SH-SY5Y (cell line): ENCODE measurements around the gene EPB41L4B.

Experiments
- GATA2 ChIP-seq: IDR thresholded peaks from 2 replicates; pipeline ENCODE4 v1.6.1; 2011; ENCODE audit warnings: mild to moderate bottlenecking, low read depth, low read length
- GATA3 ChIP-seq: IDR thresholded peaks from 2 replicates; pipeline ENCODE4 v1.6.1; 2011; ENCODE audit warnings: low read depth, mild to moderate bottlenecking, low read length, moderate library complexity

GRCh38 chr9:109244179-109245132, 76.4 kb downstream of the EPB41L4B start:
- TF ChIP-seq GATA2 (no peak), GATA3 (no peak)
